Transverse colon (tissue), 4 donors: ENCODE data around the gene VAV2. TPM values are rescaled to one million over a fixed set of nuclear protein-coding genes. Genes with fewer than 3 reads are reported as not detected.

Source experiments
- DNase-seq: peaks from one replicate; pipeline ENCODE4 v3.0.0-alpha.2; 2019
- H3K27ac ChIP-seq, 4 donors: fragments of 200-600 bp; sonication (generic); 2 replicates each; pipeline ENCODE4 v1.5.1; 2016 to 2018; ENCODE audit warnings: inconsistent platforms in 4 of 4
- H3K27me3 ChIP-seq: fragments of 200-600 bp; sonication (generic); 2 replicates; pipeline ENCODE4 v1.5.1; 2017; ENCODE audit warnings: inconsistent platforms
- H3K36me3 ChIP-seq, 4 donors: fragments of 200-600 bp; sonication (generic); 2 replicates each; pipeline ENCODE4 v1.5.1; 2017 to 2019; ENCODE audit warnings: inconsistent platforms in 4 of 4
- H3K4me1 ChIP-seq, 4 donors: fragments of 200-600 bp; sonication (generic); 2 replicates each; pipeline ENCODE4 v1.5.1; 2017 to 2020; ENCODE audit warnings: inconsistent platforms in 4 of 4
- H3K4me3 ChIP-seq, 4 donors: fragments of 200-600 bp; sonication (generic); 1 replicate in 1 of 4; 2 replicates in 3 of 4; pipeline versions ENCODE4 v1.5.1 to v1.6.1; 2017 to 2019; ENCODE audit warnings: inconsistent platforms in 4 of 4
- H3K9me3 ChIP-seq, 2 donors: fragments of 200-600 bp; sonication (generic); 2 replicates each; pipeline ENCODE4 v1.5.1; 2017 to 2019; ENCODE audit warnings: inconsistent platforms in 2 of 2
- EP300 ChIP-seq: sonication (generic); formaldehyde crosslinking; IDR thresholded peaks from one replicate; pipeline ENCODE4 v1.6.1; 2017; ENCODE audit warnings: antibody characterized with exemption, low read depth
- POLR2A ChIP-seq: fragments of 450-650 bp; IDR thresholded peaks from one replicate; pipeline ENCODE4 v1.6.1; 2016; ENCODE audit warnings: antibody characterized with exemption, mild to moderate bottlenecking, moderate library complexity
- POLR2AphosphoS5 ChIP-seq, 3 donors: sonication (generic); formaldehyde crosslinking; IDR thresholded peaks; one replicate each; pipeline ENCODE4 v1.6.1; 2016; ENCODE audit warnings: antibody characterized with exemption in 3 of 3
- WGBS, 2 donors: methylation state at CpG; one replicate each; pipeline ENCODE4 v1.1.5; 2018; ENCODE audit warnings: low coverage in 1 of 2; 5-methylcytosine and 5-hydroxymethylcytosine counted together
- in situ Hi-C, 4 donors: fragments of 200-750 bp; cut with MboI; loops; one replicate each; pipeline versions ENCODE4 v1.15.0 to v1.15.1; 2017; ENCODE audit warnings: low sequenced_read_pairs in 3 of 4, low pct_ligation_motif_present in 1 of 4, low pct_unique_long_range_greater_than_20kb in 1 of 4
- intact Hi-C: fragments of 100-400 bp; cut with DNase I; formaldehyde crosslinking; loops from one replicate; pipeline ENCODE4 v1.15.1; 2023; ENCODE audit warnings: low total_unique reads
- total RNA-seq, 4 donors: library from RNA; depleted of rRNA; stranded (reverse); fragments of >200 nt; gene quantifications; one replicate each; pipeline ENCODE4 v1.1.0, GENCODE V29; 2016
- TF ChIP-seq, protein P1 (sequence below), 5 experiments: fragments of 200-600 bp in 3 of 5; fragments of 450-650 bp in 2 of 5; sonication (generic) in 3 of 5; IDR thresholded peaks; 1 replicate in 2 of 5; 2 replicates in 3 of 5; pipeline ENCODE4 v1.5.1; 2016 to 2017; ENCODE audit warnings: antibody characterized with exemption in 5 of 5, inconsistent platforms in 3 of 5, mild to moderate bottlenecking in 2 of 5, moderate library complexity in 1 of 5

VAV2 gene
- total RNA-seq, 4 donors from 2014 or later, result 8.2 to 52.4 (median 24.5) TPM

DNA sequence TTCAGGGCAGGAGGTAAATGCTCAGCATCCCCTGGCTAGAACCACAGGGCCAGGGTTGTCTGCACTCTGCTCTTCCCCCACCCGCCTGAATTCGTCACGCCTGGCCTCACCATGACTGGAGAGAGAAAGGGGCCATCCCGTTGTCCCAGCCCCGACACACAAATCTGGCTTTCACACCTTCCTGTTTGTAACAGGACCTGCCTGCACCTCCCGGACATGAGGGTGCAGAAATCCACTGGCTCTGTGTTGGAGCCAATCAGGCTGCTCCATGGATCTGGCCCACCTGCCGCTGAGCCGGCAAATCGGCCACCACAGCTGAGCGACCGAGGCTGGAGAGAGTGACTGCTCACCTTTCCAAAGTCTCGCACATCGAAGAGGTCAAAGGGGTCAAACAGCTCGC lies 53.4 kb downstream of the VAV2 start:
- DNase-seq, result no peak
- Histone ChIP-seq H3K27ac (no peak overlapping the region), H3K9me3 (no peaks in the 10 kb centered on the region), H3K4me3 (no peak overlapping the region), H3K4me1 (peaks cover 13 to 25% (median 14%) of the 10 kb centered on the region in 4 donors), H3K27me3 (no peaks in the 10 kb centered on the region), H3K36me3 (no peaks in the 10 kb centered on the region)
- in situ Hi-C loops, result no loop called here
- WGBS, 2 donors, result 84 to 89% methylated on average over 4 to 14 of the region's 14 CpGs
- TF ChIP-seq EP300 (no peak), POLR2AphosphoS5 (IDR thresholded peaks at IDR 0.05) (no peak)
- TF ChIP-seq, protein P1, sequence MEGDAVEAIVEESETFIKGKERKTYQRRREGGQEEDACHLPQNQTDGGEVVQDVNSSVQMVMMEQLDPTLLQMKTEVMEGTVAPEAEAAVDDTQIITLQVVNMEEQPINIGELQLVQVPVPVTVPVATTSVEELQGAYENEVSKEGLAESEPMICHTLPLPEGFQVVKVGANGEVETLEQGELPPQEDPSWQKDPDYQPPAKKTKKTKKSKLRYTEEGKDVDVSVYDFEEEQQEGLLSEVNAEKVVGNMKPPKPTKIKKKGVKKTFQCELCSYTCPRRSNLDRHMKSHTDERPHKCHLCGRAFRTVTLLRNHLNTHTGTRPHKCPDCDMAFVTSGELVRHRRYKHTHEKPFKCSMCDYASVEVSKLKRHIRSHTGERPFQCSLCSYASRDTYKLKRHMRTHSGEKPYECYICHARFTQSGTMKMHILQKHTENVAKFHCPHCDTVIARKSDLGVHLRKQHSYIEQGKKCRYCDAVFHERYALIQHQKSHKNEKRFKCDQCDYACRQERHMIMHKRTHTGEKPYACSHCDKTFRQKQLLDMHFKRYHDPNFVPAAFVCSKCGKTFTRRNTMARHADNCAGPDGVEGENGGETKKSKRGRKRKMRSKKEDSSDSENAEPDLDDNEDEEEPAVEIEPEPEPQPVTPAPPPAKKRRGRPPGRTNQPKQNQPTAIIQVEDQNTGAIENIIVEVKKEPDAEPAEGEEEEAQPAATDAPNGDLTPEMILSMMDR (IDR thresholded peaks at IDR 0.05), result no peak
- intact Hi-C loops, result no loop called here

DNA sequence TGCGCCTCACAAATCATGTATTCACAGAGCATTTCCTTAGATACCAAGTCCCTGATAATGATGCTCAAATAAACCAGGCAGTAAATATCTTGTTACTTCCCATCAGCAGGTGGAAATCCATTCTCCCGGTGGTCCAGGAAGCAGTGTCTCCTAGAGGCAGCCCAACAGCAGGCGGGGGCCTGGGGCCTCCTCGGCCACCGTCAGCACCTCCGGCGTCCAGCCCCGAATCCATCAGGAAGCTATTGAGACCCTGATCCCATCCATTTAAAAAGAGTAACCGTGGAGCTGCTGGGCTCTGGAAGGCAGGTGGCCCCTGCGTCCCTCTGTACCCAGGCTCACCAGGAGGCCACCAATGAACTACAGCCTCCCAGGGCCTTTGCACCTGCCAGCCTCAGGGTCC lies 54.0 kb downstream of the VAV2 start:
- no peak for DNase-seq
- H3K27ac ChIP-seq, result no peak overlapping the region
- WGBS, 2 donors, result 97% methylated on average over 10 of the region's 10 CpGs; no CpG with 5 or more reads in 1 of the 2 donors
- H3K4me1 ChIP-seq, result peaks cover 13 to 25% (median 14%) of the 10 kb centered on the region in 4 donors
- no peaks in the 10 kb centered on the region for H3K27me3 ChIP-seq
- in situ Hi-C loops (no loop called here), intact Hi-C loops (no loop called here)
- TF ChIP-seq POLR2AphosphoS5 (IDR thresholded peaks at IDR 0.05) (no peak), EP300 (no peak), POLR2A (no peak)
- TF ChIP-seq, protein P1 (IDR thresholded peaks at IDR 0.05), result no peak
- no peaks in the 10 kb centered on the region for H3K9me3 ChIP-seq
- H3K4me3 ChIP-seq, result no peak overlapping the region
- H3K36me3 ChIP-seq, result no peaks in the 10 kb centered on the region

DNA sequence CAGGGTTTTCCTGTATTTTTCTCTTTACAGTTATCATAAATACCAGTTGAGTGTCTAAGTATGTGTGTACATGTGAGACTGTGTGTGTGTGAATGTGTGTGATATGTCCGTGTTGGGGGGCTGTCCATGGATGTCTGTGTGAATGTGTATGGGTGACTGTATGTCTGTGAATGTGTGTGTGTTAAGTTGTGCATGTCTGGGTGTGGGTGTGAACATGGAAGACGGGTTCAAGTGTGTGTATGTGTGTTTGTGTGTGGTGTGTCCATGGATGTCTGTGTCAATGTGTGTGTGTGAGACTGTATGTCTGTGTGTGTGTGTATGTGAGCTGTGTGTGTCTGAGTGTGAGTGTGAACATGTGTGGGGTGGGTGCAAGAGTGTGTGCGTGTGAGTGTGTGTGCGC lies 55.0 kb downstream of the VAV2 start:
- Histone ChIP-seq H3K4me3 (no peak overlapping the region), H3K4me1 (peaks cover 13 to 25% (median 14%) of the 10 kb centered on the region in 4 donors), H3K27ac (no peak overlapping the region), H3K27me3 (no peaks in the 10 kb centered on the region), H3K36me3 (no peaks in the 10 kb centered on the region), H3K9me3 (no peaks in the 10 kb centered on the region)
- DNase-seq, result no peak
- TF ChIP-seq EP300 (no peak), POLR2A (no peak), POLR2AphosphoS5 (IDR thresholded peaks at IDR 0.05) (no peak)
- TF ChIP-seq, protein P1 (IDR thresholded peaks at IDR 0.05), result no peak
- intact Hi-C loops, result no loop called here
- in situ Hi-C loops, result no loop called here
- WGBS, 2 donors, result 73 to 90% methylated on average over 4 of the region's 4 CpGs

DNA sequence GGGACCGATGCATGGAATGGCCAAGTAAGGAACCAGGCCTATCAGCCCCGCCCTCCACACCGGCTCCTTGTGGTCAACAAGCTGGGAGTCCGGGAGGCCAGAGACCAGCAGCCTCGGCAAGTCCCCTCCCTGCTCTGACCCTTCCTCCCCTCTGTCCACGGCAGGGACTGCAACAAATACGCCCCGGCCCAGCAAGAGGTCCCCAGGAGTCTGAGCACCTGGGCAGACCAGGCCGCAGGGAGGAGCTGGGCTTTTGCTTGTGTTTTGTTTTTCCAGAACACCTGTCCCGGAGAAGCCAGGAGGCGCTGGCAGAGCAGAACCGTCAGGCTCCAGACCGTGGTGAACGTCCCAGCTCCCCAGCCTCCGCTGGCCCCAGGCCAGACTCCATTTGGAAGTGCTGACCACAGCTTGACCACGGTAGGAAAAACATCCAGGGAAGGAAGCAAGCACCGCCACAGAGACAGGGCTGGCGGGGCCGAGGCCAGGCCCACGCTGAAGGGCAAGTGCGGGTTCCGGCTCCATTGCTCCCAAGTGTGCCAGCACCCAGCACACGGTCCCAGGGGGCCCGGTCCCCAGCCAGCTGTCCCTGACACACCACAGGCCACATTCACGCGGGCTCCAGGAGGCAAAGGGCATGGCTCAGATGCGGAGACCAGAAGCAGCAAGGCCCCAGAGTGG lies 56.7 kb downstream of the VAV2 start:
- DNase-seq, result peak; percentile 50
- 79% methylated on average over 13 of the region's 27 CpGs; no CpG with 5 or more reads in 1 of the 2 donors for WGBS, 2 donors
- Histone ChIP-seq H3K9me3 (no peaks in the 10 kb centered on the region), H3K27ac (peak overlapping the region; percentile 64 to 71 (median 69)), H3K27me3 (no peaks in the 10 kb centered on the region), H3K4me1 (peaks cover 13 to 25% (median 14%) of the 10 kb centered on the region in 4 donors), H3K4me3 (no peak overlapping the region), H3K36me3 (no peaks in the 10 kb centered on the region)
- no peak for TF ChIP-seq POLR2A
- TF ChIP-seq, protein P1 (IDR thresholded peaks at IDR 0.05), result peak in 1 of 5 experiments; percentile 19
- in situ Hi-C loops (no loop called here), intact Hi-C loops (no loop called here)
